MM.1S (cell line): ENCODE data around the gene TCN2.

ENCODE experiments used
- DNase-seq: peaks from one replicate; pipeline ENCODE4 v3.0.0-alpha.2; 2015
- H2AFZ ChIP-seq: fragments of 300-600 bp; sonication (generic); 2 replicates; pipeline ENCODE4 v1.6.0; 2016; ENCODE audit warnings: antibody characterized with exemption, low read length
- H3F3A ChIP-seq: fragments of 300-600 bp; sonication (generic); 2 replicates; pipeline ENCODE4 v1.6.1; 2016; ENCODE audit warnings: mild to moderate bottlenecking, antibody characterized with exemption, low read length, moderate library complexity, mixed read lengths; ENCODE audit not compliant: insufficient read depth
- H3K27ac ChIP-seq: fragments of 300-600 bp; sonication (generic); 2 replicates; pipeline ENCODE4 v1.5.1; 2016; ENCODE audit warnings: mild to moderate bottlenecking, low read length
- H3K27me3 ChIP-seq: fragments of 300-600 bp; sonication (generic); replicated peaks from 2 replicates; pipeline ENCODE4 v1.6.0; 2016; ENCODE audit warnings: low read length; ENCODE audit not compliant: insufficient read depth
- H3K36me3 ChIP-seq: fragments of 300-600 bp; sonication (generic); replicated peaks from 2 replicates; pipeline ENCODE4 v1.6.1; 2016; ENCODE audit warnings: mild to moderate bottlenecking, low read length, mixed read lengths; ENCODE audit not compliant: insufficient read depth
- H3K4me1 ChIP-seq: fragments of 300-600 bp; sonication (generic); 2 replicates; pipeline ENCODE4 v1.6.1; 2016; ENCODE audit warnings: low read length, mixed read lengths
- H3K4me2 ChIP-seq: fragments of 300-600 bp; sonication (generic); 2 replicates; pipeline ENCODE4 v1.6.0; 2016; ENCODE audit warnings: low read depth, low read length
- H3K4me3 ChIP-seq: fragments of 300-600 bp; sonication (generic); 2 replicates; pipeline ENCODE4 v1.5.1; 2016; ENCODE audit warnings: low read length, mixed read lengths
- H3K79me2 ChIP-seq: fragments of 300-600 bp; sonication (generic); 2 replicates; pipeline ENCODE4 v1.6.1; 2016; ENCODE audit warnings: mixed run types, low read length, mixed read lengths
- H3K9ac ChIP-seq: fragments of 300-600 bp; sonication (generic); 2 replicates; pipeline ENCODE4 v1.6.1; 2016; ENCODE audit warnings: low read length, mixed read lengths
- H3K9me2 ChIP-seq: fragments of 300-600 bp; sonication (generic); replicated peaks from 2 replicates; pipeline ENCODE4 v1.6.1; 2016; ENCODE audit warnings: mild to moderate bottlenecking, low read length, mixed read lengths; ENCODE audit not compliant: insufficient read depth
- H3K9me3 ChIP-seq: fragments of 300-600 bp; sonication (generic); replicated peaks from 2 replicates; pipeline ENCODE4 v1.6.1; 2016; ENCODE audit warnings: mild to moderate bottlenecking, low read length, mixed read lengths; ENCODE audit not compliant: insufficient read depth
- H4K20me1 ChIP-seq: fragments of 300-600 bp; sonication (generic); 2 replicates; pipeline ENCODE4 v1.6.1; 2016; ENCODE audit warnings: mild to moderate bottlenecking, low read length, moderate library complexity, mixed read lengths; ENCODE audit not compliant: insufficient read depth
- EZH2 ChIP-seq: fragments of 300-600 bp; sonication (generic); optimal IDR thresholded peaks from 2 replicates; pipeline ENCODE3; 2017; ENCODE audit warnings: low read depth, mild to moderate bottlenecking, antibody characterized with exemption, low read length, mixed read lengths
- EZH2phosphoT487 ChIP-seq: fragments of 300-600 bp; sonication (generic); IDR thresholded peaks from 2 replicates; pipeline ENCODE4 v1.6.1; 2018; ENCODE audit warnings: antibody characterized with exemption, low read length
- TF ChIP-seq, protein P1 (sequence below): fragments of 300-600 bp; sonication (generic); IDR thresholded peaks from 2 replicates; pipeline ENCODE4 v1.5.1; 2016; ENCODE audit warnings: antibody characterized with exemption, low read length, mixed read lengths

The TCN2 gene

DNA sequence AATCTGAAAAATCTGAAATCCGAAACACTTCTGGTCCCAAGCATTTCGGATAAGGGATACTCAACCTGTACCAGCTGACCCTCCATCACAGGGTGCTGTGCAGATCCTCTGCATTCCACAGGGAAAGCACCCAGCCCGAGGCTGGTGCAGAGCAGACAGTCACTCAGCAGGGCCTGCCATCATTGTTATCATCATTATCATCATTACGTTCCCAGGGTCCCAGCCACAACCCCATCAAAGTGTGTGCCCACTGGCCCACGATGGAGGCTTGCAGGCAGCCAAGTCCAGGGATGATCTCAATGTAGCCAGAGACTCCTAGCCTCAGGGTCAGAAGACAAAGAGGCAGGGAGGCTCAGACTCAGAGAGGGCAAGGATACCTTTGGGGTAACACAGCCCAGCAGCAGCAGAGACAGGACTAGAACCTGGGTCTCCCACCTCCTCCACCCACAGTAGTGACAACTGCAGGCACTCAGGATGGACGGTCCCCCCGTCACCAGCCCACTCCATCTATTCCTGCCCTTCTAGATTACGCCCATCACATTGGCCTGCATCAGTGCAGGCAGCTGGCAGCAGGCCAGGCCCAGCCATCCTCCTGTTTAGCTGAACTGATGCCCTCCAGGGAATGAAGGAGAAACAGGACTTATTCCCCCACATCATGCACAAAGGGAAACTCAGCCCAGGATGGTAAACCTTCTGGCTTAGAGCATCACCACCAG lies 42.8 kb upstream of the TCN2 start:
- Histone ChIP-seq H3K9me2 (no peaks in the 10 kb centered on the region), H3K4me1 (no peaks in the 10 kb centered on the region), H2AFZ (no peak overlapping the region), H3K9ac (no peak overlapping the region), H4K20me1 (no peaks in the 10 kb centered on the region), H3K4me2 (no peak overlapping the region), H3K4me3 (no peak overlapping the region), H3K9me3 (no peaks in the 10 kb centered on the region), H3K79me2 (no peaks in the 10 kb centered on the region), H3K27me3 (peaks cover 13% of the 10 kb centered on the region), H3K27ac (no peak overlapping the region), H3K36me3 (no peaks in the 10 kb centered on the region), H3F3A (no peaks in the 10 kb centered on the region)
- DNase-seq = no peak
- TF ChIP-seq EZH2phosphoT487 (no peak), EZH2 (no peak)
- TF ChIP-seq, protein P1, sequence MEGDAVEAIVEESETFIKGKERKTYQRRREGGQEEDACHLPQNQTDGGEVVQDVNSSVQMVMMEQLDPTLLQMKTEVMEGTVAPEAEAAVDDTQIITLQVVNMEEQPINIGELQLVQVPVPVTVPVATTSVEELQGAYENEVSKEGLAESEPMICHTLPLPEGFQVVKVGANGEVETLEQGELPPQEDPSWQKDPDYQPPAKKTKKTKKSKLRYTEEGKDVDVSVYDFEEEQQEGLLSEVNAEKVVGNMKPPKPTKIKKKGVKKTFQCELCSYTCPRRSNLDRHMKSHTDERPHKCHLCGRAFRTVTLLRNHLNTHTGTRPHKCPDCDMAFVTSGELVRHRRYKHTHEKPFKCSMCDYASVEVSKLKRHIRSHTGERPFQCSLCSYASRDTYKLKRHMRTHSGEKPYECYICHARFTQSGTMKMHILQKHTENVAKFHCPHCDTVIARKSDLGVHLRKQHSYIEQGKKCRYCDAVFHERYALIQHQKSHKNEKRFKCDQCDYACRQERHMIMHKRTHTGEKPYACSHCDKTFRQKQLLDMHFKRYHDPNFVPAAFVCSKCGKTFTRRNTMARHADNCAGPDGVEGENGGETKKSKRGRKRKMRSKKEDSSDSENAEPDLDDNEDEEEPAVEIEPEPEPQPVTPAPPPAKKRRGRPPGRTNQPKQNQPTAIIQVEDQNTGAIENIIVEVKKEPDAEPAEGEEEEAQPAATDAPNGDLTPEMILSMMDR = no peak

DNA sequence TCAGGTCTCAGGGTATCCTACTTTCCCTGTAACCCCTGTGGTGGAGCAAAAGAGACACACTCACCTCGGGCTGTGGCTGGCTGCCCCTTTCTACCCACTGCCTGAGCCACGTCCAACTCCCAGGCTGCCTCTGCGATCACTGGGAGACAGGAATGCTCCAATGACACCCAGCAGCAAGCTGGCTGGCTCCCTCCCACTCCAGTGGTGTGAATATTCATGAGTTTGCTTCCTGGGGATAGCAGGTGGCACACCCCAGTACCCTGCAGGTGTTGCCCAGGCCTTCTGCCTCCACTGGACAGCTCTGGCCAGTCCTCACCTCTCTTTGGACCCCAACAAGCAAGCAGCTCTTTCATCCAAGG lies 42.2 kb upstream of the TCN2 start:
- DNase-seq = no peak
- H3F3A ChIP-seq = no peaks in the 10 kb centered on the region
- no peaks in the 10 kb centered on the region for H4K20me1 ChIP-seq
- H3K9ac ChIP-seq = no peak overlapping the region
- H3K9me2 ChIP-seq = no peaks in the 10 kb centered on the region
- TF ChIP-seq EZH2phosphoT487 (no peak), EZH2 (no peak)
- TF ChIP-seq, protein P1 = no peak
- H3K4me2 ChIP-seq = no peak overlapping the region
- no peak overlapping the region for H2AFZ ChIP-seq
- no peaks in the 10 kb centered on the region for H3K4me1 ChIP-seq
- H3K4me3 ChIP-seq = no peak overlapping the region
- H3K9me3 ChIP-seq = no peaks in the 10 kb centered on the region
- no peaks in the 10 kb centered on the region for H3K79me2 ChIP-seq
- H3K27ac ChIP-seq = no peak overlapping the region
- H3K27me3 ChIP-seq = peaks cover 18% of the 10 kb centered on the region
- no peaks in the 10 kb centered on the region for H3K36me3 ChIP-seq

DNA sequence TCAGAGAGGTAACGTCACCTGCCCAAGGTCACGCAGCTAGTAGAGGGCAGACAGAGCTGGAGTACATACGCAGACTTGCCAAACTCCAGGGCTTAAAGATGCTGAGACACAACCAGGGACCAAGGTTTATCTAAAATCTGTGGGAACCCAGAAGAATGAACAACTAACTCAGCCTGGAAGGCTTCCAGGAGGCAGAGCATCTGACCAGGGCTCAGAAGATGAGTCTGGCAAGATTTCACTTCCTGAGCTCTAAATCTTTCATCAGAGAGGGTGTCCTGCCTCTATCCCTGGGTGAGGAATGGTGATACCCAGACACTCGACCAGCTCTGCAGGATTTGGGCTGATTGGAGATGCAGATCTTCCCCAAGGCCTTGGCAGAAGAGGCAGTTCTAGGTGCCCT lies 41.6 kb upstream of the TCN2 start:
- Histone ChIP-seq H3K36me3 (no peaks in the 10 kb centered on the region), H3K4me1 (no peaks in the 10 kb centered on the region), H3K9ac (no peak overlapping the region), H3K9me2 (no peaks in the 10 kb centered on the region), H3F3A (no peaks in the 10 kb centered on the region), H3K27me3 (peaks cover 20% of the 10 kb centered on the region), H3K79me2 (no peaks in the 10 kb centered on the region), H3K4me2 (no peak overlapping the region), H3K9me3 (no peaks in the 10 kb centered on the region), H4K20me1 (no peaks in the 10 kb centered on the region), H3K4me3 (no peak overlapping the region), H3K27ac (no peak overlapping the region), H2AFZ (no peak overlapping the region)
- no peak for DNase-seq
- no peak for TF ChIP-seq EZH2phosphoT487
- TF ChIP-seq, protein P1 = no peak
- no peak for TF ChIP-seq EZH2
